CD14-positive monocyte (primary cell): ENCODE results near the gene HS3ST2. TPM values are rescaled to one million over a fixed set of nuclear protein-coding genes. Genes with fewer than 3 reads are reported as not detected.

Experiments
- DNase-seq, 3 donors: peaks; one replicate each; pipeline ENCODE4 v3.0.0-alpha.2; 2011 to 2022
- H2AFZ ChIP-seq: 2 replicates; pipeline ENCODE4 v1.6.0; 2012; ENCODE audit warnings: mild to moderate bottlenecking, low read depth, low read length, inconsistent platforms; ENCODE audit not compliant: insufficient read depth, poor library complexity, severe bottlenecking
- H3K27ac ChIP-seq, 2 donors: 1 replicate in 1 of 2; 2 replicates in 1 of 2; pipeline ENCODE4 v1.5.1; 2012 to 2013; ENCODE audit warnings: low read length in 2 of 2, control low read depth in 1 of 2, inconsistent platforms in 1 of 2, low read depth in 1 of 2, mild to moderate bottlenecking in 1 of 2
- H3K27me3 ChIP-seq, 2 donors: one replicate each; pipeline versions ENCODE4 v1.6.0 to v1.6.1; 2011 to 2013; ENCODE audit warnings: low read length in 2 of 2; ENCODE audit not compliant: control insufficient read depth in 2 of 2, insufficient read depth in 2 of 2
- H3K36me3 ChIP-seq, 2 donors: replicated peaks in 1 of 2; 1 replicate in 1 of 2; 2 replicates in 1 of 2; pipeline versions ENCODE4 v1.5.1 to v1.6.1; 2012 to 2013; ENCODE audit warnings: low read length in 2 of 2, control low read depth in 1 of 2, inconsistent platforms in 1 of 2, mild to moderate bottlenecking in 1 of 2; ENCODE audit not compliant: insufficient read depth in 2 of 2, control insufficient read depth in 1 of 2
- H3K4me1 ChIP-seq, 2 donors: 1 replicate in 1 of 2; 2 replicates in 1 of 2; pipeline versions ENCODE4 v1.5.1 to v1.6.1; 2012 to 2013; ENCODE audit warnings: low read length in 2 of 2, control low read depth in 1 of 2, inconsistent platforms in 1 of 2, mild to moderate bottlenecking in 1 of 2, moderate library complexity in 1 of 2; ENCODE audit not compliant: insufficient read depth in 2 of 2, control insufficient read depth in 1 of 2
- H3K4me2 ChIP-seq: replicated peaks from 2 replicates; pipeline ENCODE3; 2012; ENCODE audit warnings: low read length, moderate library complexity, mild to moderate bottlenecking; ENCODE audit not compliant: poor library complexity, severe bottlenecking; ENCODE audit errors: extremely low read depth
- H3K4me3 ChIP-seq, 3 experiments: fragments of 200-600 bp in 1 of 3; sonication (generic) in 1 of 3; replicated peaks in 1 of 3; 1 replicate in 2 of 3; 2 replicates in 1 of 3; pipeline ENCODE4 v1.5.1; 2011 to 2013; ENCODE audit warnings: low read length in 3 of 3, mild to moderate bottlenecking in 3 of 3, control low read depth in 2 of 3, low read depth in 2 of 3, inconsistent platforms in 1 of 3, moderate library complexity in 1 of 3
- H3K79me2 ChIP-seq: 2 replicates; pipeline ENCODE4 v1.6.0; 2012; ENCODE audit warnings: mild to moderate bottlenecking, control low read depth, inconsistent platforms, low read length, moderate library complexity; ENCODE audit not compliant: insufficient read depth
- H3K9ac ChIP-seq: 2 replicates; pipeline ENCODE4 v1.6.0; 2017; ENCODE audit warnings: low read length, mild to moderate bottlenecking; ENCODE audit not compliant: insufficient read depth, poor library complexity, severe bottlenecking
- H3K9me3 ChIP-seq, 2 donors: replicated peaks in 1 of 2; 1 replicate in 1 of 2; 2 replicates in 1 of 2; pipeline versions ENCODE4 v1.5.1 to v1.6.1; 2012 to 2013; ENCODE audit warnings: low read length in 2 of 2, control low read depth in 1 of 2; ENCODE audit not compliant: control insufficient read depth in 1 of 2, insufficient read depth in 1 of 2
- H4K20me1 ChIP-seq: 2 replicates; pipeline ENCODE4 v1.6.0; 2012; ENCODE audit warnings: mild to moderate bottlenecking, low read length, control low read depth, moderate library complexity; ENCODE audit not compliant: insufficient read depth
- H3K27ac Mint-ChIP-seq, 7 donors: one replicate each; pipeline ENCODE4 v1.8.0; 2020; ENCODE audit warnings: mild to moderate bottlenecking in 7 of 7, mixed read lengths in 7 of 7, moderate library complexity in 6 of 7, inconsistent platforms in 2 of 7
- H3K27me3 Mint-ChIP-seq, 3 donors: one replicate each; pipeline ENCODE4 v1.8.0; 2021 to 2022; ENCODE audit warnings: low read depth in 3 of 3, mild to moderate bottlenecking in 3 of 3, mixed read lengths in 3 of 3, moderate library complexity in 3 of 3, inconsistent platforms in 1 of 3
- H3K36me3 Mint-ChIP-seq, 2 donors: one replicate each; pipeline ENCODE4 v1.8.0; 2020; ENCODE audit warnings: mixed read lengths in 2 of 2, inconsistent platforms in 1 of 2, mild to moderate bottlenecking in 1 of 2
- H3K4me1 Mint-ChIP-seq: one replicate; pipeline ENCODE4 v1.8.0; 2020; ENCODE audit warnings: mild to moderate bottlenecking, mixed read lengths
- H3K4me3 Mint-ChIP-seq, 2 donors: one replicate each; pipeline ENCODE4 v1.8.0; 2020; ENCODE audit warnings: mild to moderate bottlenecking in 2 of 2, mixed read lengths in 2 of 2, moderate library complexity in 1 of 2
- H3K9me3 Mint-ChIP-seq, 7 donors: one replicate each; pipeline ENCODE4 v1.8.0; 2020 to 2022; ENCODE audit warnings: mixed read lengths in 7 of 7, mild to moderate bottlenecking in 6 of 7, moderate library complexity in 6 of 7, inconsistent platforms in 2 of 7
- WGBS: methylation state at CpG from one replicate; pipeline ENCODE4 v1.1.5; 2013; ENCODE audit warnings: missing lambda C conversion rate; ENCODE audit not compliant: insufficient coverage; 5-methylcytosine and 5-hydroxymethylcytosine counted together
- intact Hi-C, 2 donors: fragments of 100-400 bp; cut with micrococcal nuclease; formaldehyde crosslinking; loops; one replicate each; pipeline versions ENCODE4 v1.15.0 to v1.15.1; 2023
- polyA plus RNA-seq, 3 donors: library from polyadenylated mRNA; depleted of rRNA in 1 of 3; unstranded in 2 of 3; stranded (reverse) in 1 of 3; fragments of 300-500 nt in 2 of 3; fragments of >200 nt in 1 of 3; fragmentation: Illumina TruSeq in 2 of 3; gene quantifications; 1 replicate in 2 of 3; 2 replicates in 1 of 3; pipeline ENCODE4 v1.2.3, GENCODE V29; 2012 to 2021
- TF ChIP-seq, protein P1 (sequence below): fragments of 200-600 bp; IDR thresholded peaks from one replicate; pipeline ENCODE4 v1.8.0; 2022; ENCODE audit warnings: antibody characterized with exemption, mild to moderate bottlenecking

The HS3ST2 gene
- polyA plus RNA-seq, 3 donors = not detected

DNA sequence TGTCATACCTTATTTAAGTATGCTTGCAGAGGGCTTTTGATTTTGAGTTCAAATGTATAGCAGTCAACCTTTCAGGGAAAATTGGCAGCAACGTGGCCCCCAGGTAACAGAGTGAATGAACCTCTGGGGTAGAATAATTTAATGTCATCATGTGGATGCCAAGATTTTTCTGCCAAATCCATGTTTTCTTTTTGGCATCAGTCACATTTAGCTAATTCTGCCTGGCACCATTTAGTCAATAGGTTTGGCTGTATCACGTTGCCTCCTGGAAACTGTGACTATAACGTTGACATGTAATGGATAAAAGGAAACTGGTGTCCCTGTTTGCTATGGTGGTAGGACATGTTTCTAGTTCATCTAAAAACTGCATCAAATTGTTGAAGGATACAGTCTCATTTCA is 115.5 kb downstream of the HS3ST2 start:
- no peaks in the 10 kb centered on the region for H3K9me3 Mint-ChIP-seq
- intact Hi-C loops = no loop called here
- 100% methylated on average over 1 of the region's 3 CpGs for WGBS
- H3K79me2 ChIP-seq = no peaks in the 10 kb centered on the region
- no peak overlapping the region for H3K4me3 ChIP-seq
- no peak overlapping the region for H3K4me2 ChIP-seq
- no peaks in the 10 kb centered on the region for H3K36me3 ChIP-seq
- peaks cover 10 to 24% (median 15%) of the 10 kb centered on the region in 3 donors for H3K27me3 Mint-ChIP-seq
- peaks cover 8 to 12% of the 10 kb centered on the region in 2 donors for H3K27me3 ChIP-seq
- TF ChIP-seq, protein P1, sequence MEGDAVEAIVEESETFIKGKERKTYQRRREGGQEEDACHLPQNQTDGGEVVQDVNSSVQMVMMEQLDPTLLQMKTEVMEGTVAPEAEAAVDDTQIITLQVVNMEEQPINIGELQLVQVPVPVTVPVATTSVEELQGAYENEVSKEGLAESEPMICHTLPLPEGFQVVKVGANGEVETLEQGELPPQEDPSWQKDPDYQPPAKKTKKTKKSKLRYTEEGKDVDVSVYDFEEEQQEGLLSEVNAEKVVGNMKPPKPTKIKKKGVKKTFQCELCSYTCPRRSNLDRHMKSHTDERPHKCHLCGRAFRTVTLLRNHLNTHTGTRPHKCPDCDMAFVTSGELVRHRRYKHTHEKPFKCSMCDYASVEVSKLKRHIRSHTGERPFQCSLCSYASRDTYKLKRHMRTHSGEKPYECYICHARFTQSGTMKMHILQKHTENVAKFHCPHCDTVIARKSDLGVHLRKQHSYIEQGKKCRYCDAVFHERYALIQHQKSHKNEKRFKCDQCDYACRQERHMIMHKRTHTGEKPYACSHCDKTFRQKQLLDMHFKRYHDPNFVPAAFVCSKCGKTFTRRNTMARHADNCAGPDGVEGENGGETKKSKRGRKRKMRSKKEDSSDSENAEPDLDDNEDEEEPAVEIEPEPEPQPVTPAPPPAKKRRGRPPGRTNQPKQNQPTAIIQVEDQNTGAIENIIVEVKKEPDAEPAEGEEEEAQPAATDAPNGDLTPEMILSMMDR = no peak
- H3K4me1 Mint-ChIP-seq = peaks cover 6% of the 10 kb centered on the region
- no peaks in the 10 kb centered on the region for H3K36me3 Mint-ChIP-seq
- H3K4me1 ChIP-seq = no peaks in the 10 kb centered on the region
- no peak overlapping the region for H3K9ac ChIP-seq
- no peaks in the 10 kb centered on the region for H3K9me3 ChIP-seq
- H3K4me3 Mint-ChIP-seq = no peak overlapping the region
- H3K27ac ChIP-seq = no peak overlapping the region
- DNase-seq = no peak
- no peaks in the 10 kb centered on the region for H4K20me1 ChIP-seq
- no peak overlapping the region for H3K27ac Mint-ChIP-seq
- H2AFZ ChIP-seq = no peak overlapping the region

DNA sequence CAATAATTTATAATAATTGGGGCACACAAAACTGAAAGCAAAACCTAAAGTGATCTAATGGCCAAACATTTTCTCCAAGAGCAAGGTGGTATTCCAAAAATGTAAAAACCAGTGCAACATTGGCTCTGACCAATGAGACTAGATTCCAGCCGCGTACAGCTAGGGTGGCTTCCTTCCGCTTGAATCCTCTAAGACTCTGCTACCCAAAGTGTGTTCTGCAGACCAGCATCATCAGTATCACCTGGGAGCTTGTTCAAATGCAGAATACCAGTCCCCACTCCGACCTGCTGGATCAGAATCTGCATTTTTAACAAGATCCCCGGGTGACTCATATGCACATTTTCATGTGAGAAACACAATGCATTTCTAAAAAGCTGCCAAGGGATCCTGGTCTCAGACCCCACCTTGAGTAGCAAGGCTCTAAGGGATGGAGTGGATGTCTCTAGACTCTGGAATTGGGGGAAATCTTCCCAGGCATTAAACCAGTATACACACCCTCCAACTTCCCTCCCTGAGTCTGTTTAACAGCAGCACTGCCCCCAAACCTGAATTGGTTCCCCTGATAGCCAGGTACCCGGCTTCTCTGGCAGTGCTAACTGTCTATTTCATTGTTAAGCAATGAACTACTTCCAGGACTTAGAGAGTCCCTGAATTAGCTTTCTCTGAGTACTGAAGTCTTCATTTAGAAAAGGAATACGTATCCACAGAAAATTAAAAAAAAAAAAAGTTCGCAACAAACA is 118.2 kb downstream of the HS3ST2 start:
- Histone ChIP-seq H3K79me2 (no peaks in the 10 kb centered on the region), H3K4me3 (no peak overlapping the region), H3K27ac (no peak overlapping the region), H3K9me3 (no peaks in the 10 kb centered on the region), H2AFZ (no peak overlapping the region), H3K27me3 (peaks cover 8 to 12% of the 10 kb centered on the region in 2 donors), H4K20me1 (no peaks in the 10 kb centered on the region), H3K36me3 (no peaks in the 10 kb centered on the region), H3K9ac (no peak overlapping the region), H3K4me1 (no peaks in the 10 kb centered on the region), H3K4me2 (no peak overlapping the region)
- intact Hi-C loops = no loop called here
- Mint-ChIP-seq H3K9me3 (no peaks in the 10 kb centered on the region), H3K4me3 (no peak overlapping the region), H3K36me3 (no peaks in the 10 kb centered on the region), H3K4me1 (peaks cover 6% of the 10 kb centered on the region), H3K27me3 (peaks cover 7 to 24% (median 16%) of the 10 kb centered on the region in 3 donors), H3K27ac (peak overlapping the region in 1 of 7 donors; percentile 59)
- DNase-seq = no peak
- TF ChIP-seq, protein P1 = no peak
- WGBS = 88% methylated on average over 4 of the region's 8 CpGs
